ENCODE data around the gene PCNX2. TPM values are rescaled to one million over a fixed set of nuclear protein-coding genes. Genes with fewer than 3 reads are reported as not detected.

The PCNX2 gene
- polyA plus RNA-seq, 1 donor (not counting 4 experiments of a cell fraction or from before 2014, with no cell fraction given), result 18.0 TPM

GRCh38 chr1:233230011-233230410 lies 65.5 kb downstream of the PCNX2 start:
- no peak overlapping the region for H3K27ac ChIP-seq (ENCODE audit: control insufficient read depth, insufficient read depth, low read length)
- no peaks in the 10 kb centered on the region for H3K4me1 ChIP-seq (ENCODE audit: control insufficient read depth, extremely low read depth, insufficient read depth, low read length)
- TF ChIP-seq CTCF (optimal IDR thresholded peaks at IDR 0.05 in 1 of 3, IDR thresholded peaks at IDR 0.05 in 1 of 3, conservative IDR thresholded peaks at IDR 0.05 in 1 of 3; ENCODE audit: extremely low read depth in 1 of 3, insufficient read depth in 2 of 3, low read length in 3 of 3), result no peak
- TF ChIP-seq EZH2 (IDR thresholded peaks at IDR 0.05; ENCODE audit: low read length), result no peak
- dilution Hi-C loops (cut with MboI; ENCODE audit: extremely low pct_ligation_motif_present, low sequenced_read_pairs), result no loop called here
- H3K27me3 ChIP-seq (ENCODE audit: control insufficient read depth, extremely low read depth, insufficient read depth, low read length), result no peaks in the 10 kb centered on the region
- no peaks in the 10 kb centered on the region for H3K79me2 ChIP-seq (ENCODE audit: control insufficient read depth, insufficient read depth, low read length)
- H3K4me3 ChIP-seq (ENCODE audit: control insufficient read depth in 2 of 3, extremely low read depth in 1 of 3, insufficient read depth in 2 of 3, low read depth in 1 of 3, low read length in 3 of 3), result no peak overlapping the region
- H3K4me2 ChIP-seq (ENCODE audit: control insufficient read depth, extremely low read depth, insufficient read depth, low read depth, low read length), result no peak overlapping the region
- no peaks in the 10 kb centered on the region for H3K9me3 ChIP-seq (ENCODE audit: control insufficient read depth, low read depth, low read length)
- no peaks in the 10 kb centered on the region for H4K20me1 ChIP-seq (ENCODE audit: control insufficient read depth, extremely low read depth, insufficient read depth, low read length)
- no peak overlapping the region for H3K9ac ChIP-seq (ENCODE audit: control insufficient read depth, extremely low read depth, insufficient read depth, low read length)
- FAIRE-seq (no peak), DNase-seq (ENCODE audit: low read depth, low spot score) (no peak)
- no peak overlapping the region for H2AFZ ChIP-seq (ENCODE audit: control insufficient read depth, low read length)
- H3K9me1 ChIP-seq (ENCODE audit: control insufficient read depth, extremely low read depth, insufficient read depth, low read length), result no peaks in the 10 kb centered on the region
- peaks cover 7 to 12% of the 10 kb centered on the region in 2 experiments for H3K36me3 ChIP-seq (ENCODE audit: control insufficient read depth in 2 of 2, extremely low read depth in 1 of 2, insufficient read depth in 2 of 2, low read length in 2 of 2)

- Histone ChIP-seq H3K27ac (ENCODE audit: control insufficient read depth, insufficient read depth, low read length) (no peak overlapping the region), H3K79me2 (ENCODE audit: control insufficient read depth, insufficient read depth, low read length) (no peaks in the 10 kb centered on the region), H3K4me1 (ENCODE audit: control insufficient read depth, extremely low read depth, insufficient read depth, low read length) (no peaks in the 10 kb centered on the region), H3K9me1 (ENCODE audit: control insufficient read depth, extremely low read depth, insufficient read depth, low read length) (no peaks in the 10 kb centered on the region), H3K27me3 (ENCODE audit: control insufficient read depth, extremely low read depth, insufficient read depth, low read length) (no peaks in the 10 kb centered on the region), H3K9ac (ENCODE audit: control insufficient read depth, extremely low read depth, insufficient read depth, low read length) (no peak overlapping the region), H3K36me3 (ENCODE audit: control insufficient read depth in 2 of 2, extremely low read depth in 1 of 2, insufficient read depth in 2 of 2, low read length in 2 of 2) (peaks cover 7 to 8% of the 10 kb centered on the region in 2 experiments), H4K20me1 (ENCODE audit: control insufficient read depth, extremely low read depth, insufficient read depth, low read length) (no peaks in the 10 kb centered on the region), H3K4me2 (ENCODE audit: control insufficient read depth, extremely low read depth, insufficient read depth, low read depth, low read length) (no peak overlapping the region), H3K9me3 (ENCODE audit: control insufficient read depth, low read depth, low read length) (no peaks in the 10 kb centered on the region), H2AFZ (ENCODE audit: control insufficient read depth, low read length) (no peak overlapping the region), H3K4me3 (ENCODE audit: control insufficient read depth in 2 of 3, extremely low read depth in 1 of 3, insufficient read depth in 2 of 3, low read depth in 1 of 3, low read length in 3 of 3) (no peak overlapping the region)
- dilution Hi-C loops (cut with MboI; ENCODE audit: extremely low pct_ligation_motif_present, low sequenced_read_pairs), result no loop called here
- FAIRE-seq (peak; percentile 36), DNase-seq (ENCODE audit: low read depth, low spot score) (no peak)
- TF ChIP-seq EZH2 (IDR thresholded peaks at IDR 0.05; ENCODE audit: low read length) (no peak), CTCF (optimal IDR thresholded peaks at IDR 0.05 in 1 of 3, IDR thresholded peaks at IDR 0.05 in 1 of 3, conservative IDR thresholded peaks at IDR 0.05 in 1 of 3; ENCODE audit: extremely low read depth in 1 of 3, insufficient read depth in 2 of 3, low read length in 3 of 3) (no peak)
Observed at GRCh38 chr1:233229288-233229687, 66.2 kb downstream of the PCNX2 start.
